Adrenal gland (tissue), 5 donors: ENCODE results near the gene RAPGEF2.

Experiments used
- POLR2A ChIP-seq, 2 donors: fragments of 450-650 bp; IDR thresholded peaks; one replicate each; pipeline ENCODE4 v1.6.1; 2017; ENCODE audit warnings: antibody characterized with exemption in 2 of 2, mild to moderate bottlenecking in 2 of 2, moderate library complexity in 1 of 2
- TF ChIP-seq, protein P1 (sequence below), 6 experiments: fragments of 450-650 bp in 4 of 6; fragments of 200-600 bp in 2 of 6; sonication (generic) in 1 of 6; IDR thresholded peaks; 1 replicate in 5 of 6; 2 replicates in 1 of 6; pipeline versions ENCODE4 v1.5.1 to v1.8.0; 2016 to 2021; ENCODE audit warnings: antibody characterized with exemption in 6 of 6, mild to moderate bottlenecking in 2 of 6, moderate library complexity in 1 of 6
- donor health status: DM: no; HTN: no; CAD: no.

DNA sequence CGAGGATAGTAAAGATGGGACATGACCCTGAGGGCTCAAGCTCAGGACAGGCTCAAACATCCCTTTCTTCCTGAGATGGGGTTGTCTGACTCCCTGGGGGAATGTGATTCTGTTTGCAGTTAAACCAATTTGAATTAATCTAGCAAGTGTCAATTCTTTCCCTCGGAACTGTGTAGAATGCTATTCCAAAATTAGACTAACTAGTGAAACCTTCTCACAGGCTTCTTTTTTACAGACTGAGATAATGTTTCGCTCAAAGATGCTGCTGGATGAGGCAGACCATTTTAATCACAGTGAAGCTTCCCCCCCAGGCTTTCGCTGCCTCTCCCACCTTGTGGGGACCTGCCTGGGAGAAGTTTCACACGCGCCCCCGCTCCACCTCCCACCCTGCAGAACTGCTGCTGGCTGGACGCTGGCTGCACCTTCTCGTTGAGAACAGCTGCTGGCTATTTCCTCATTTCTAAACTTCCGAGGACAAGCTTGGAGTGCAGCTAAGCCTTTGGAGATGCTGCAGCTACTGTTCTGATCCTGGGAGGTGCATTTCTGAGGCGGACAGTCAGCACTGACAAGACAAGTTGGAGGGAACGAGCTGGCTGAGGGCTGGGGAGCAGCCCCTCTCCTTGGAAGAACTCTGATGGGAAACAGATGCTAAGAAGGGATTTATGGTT, 297.8 kb downstream of the RAPGEF2 start:
- TF ChIP-seq, protein P1, sequence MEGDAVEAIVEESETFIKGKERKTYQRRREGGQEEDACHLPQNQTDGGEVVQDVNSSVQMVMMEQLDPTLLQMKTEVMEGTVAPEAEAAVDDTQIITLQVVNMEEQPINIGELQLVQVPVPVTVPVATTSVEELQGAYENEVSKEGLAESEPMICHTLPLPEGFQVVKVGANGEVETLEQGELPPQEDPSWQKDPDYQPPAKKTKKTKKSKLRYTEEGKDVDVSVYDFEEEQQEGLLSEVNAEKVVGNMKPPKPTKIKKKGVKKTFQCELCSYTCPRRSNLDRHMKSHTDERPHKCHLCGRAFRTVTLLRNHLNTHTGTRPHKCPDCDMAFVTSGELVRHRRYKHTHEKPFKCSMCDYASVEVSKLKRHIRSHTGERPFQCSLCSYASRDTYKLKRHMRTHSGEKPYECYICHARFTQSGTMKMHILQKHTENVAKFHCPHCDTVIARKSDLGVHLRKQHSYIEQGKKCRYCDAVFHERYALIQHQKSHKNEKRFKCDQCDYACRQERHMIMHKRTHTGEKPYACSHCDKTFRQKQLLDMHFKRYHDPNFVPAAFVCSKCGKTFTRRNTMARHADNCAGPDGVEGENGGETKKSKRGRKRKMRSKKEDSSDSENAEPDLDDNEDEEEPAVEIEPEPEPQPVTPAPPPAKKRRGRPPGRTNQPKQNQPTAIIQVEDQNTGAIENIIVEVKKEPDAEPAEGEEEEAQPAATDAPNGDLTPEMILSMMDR (IDR thresholded peaks at IDR 0.05) = no peak
- TF ChIP-seq POLR2A (IDR thresholded peaks at IDR 0.05) = no peak
